NCI-H345 treated with DMSO at 0.1 percent for 48 hours (cell line): ENCODE results near the gene CEP85L.

Experiments used
- DNase-seq: peaks from one replicate; lab custom pipeline; 2025; ENCODE audit not compliant: unreplicated experiment; lab: John Stamatoyannopoulos, UW

Gene CEP85L

GRCh38 chr6:118625833-118626232 is 25.6 kb downstream of the CEP85L start:
- no peak for DNase-seq

- no peak for DNase-seq
Observed at GRCh38 chr6:118621799-118622470, 29.5 kb downstream of the CEP85L start.

DNA sequence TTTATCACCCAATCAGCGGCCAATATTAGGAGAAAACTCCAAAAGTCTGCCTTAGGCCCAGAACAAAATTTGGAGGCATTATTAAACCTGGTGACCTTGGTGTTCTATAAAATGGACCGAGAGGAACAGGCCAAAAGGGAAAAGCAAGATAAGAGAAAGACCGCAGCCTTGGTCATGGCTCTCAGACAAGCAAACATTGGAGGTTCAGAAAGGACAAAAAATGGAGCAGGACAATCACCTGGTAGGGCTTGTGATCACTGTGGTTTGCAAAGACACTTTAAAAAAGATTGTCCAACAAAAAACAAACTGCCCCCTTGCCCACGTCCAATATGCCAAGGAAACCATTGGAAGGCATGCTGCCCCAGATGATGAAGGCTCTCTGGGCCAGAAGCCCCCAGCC is 31.2 kb downstream of the CEP85L start:
- DNase-seq, result no peak

DNA sequence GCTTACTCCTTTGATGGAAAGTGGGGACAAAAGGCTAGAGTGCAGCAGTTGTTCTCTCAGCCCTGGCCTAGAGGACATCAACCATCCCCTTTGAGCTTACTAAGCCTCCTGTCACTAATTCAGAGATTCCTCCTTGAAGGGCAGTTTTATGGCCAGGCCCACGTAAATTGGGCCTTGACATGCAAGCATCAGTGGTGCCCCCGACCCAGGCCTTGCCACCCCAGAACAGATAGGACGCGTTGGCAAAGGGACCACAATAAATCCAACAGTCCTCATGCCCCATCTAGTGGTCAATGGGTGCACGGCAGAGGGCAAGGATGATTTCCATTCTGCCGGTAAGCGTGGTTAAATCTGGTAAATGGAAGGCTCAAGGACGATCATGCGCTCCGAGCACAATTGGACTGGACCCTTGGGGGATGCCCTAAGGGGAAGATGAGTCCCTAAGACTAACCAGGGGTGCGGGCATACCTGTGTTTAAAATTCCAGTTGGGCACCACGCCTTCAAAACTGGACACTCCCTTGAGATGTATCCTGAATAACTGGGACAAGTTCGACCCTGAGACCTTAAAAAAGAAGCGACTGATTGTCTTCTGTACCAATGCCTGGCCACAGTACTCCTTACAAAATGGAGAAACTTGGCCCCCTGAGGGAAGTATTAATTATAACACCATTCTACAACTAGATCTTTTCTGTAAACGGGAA is 32.6 kb downstream of the CEP85L start:
- DNase-seq, result no peak

- DNase-seq, result no peak
Observed at GRCh38 chr6:118617417-118617816, 34.0 kb downstream of the CEP85L start.

DNA sequence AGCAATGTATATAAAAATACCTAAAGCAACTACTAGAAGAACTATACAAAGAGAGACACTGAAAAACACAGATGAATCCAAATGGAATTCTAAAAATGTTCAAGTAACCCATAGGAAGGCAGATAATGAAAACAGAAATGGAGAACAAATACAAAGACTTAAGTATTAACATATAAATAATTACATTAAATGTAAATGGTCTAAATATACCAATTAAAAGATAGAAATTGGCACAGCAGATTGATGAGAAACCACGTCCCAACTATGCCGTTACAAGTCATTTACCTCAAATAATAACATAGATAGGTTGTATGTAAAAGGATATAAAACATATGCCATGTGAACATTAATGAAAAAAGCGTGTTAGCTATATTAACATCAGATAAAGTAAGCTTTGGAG is 40.1 kb downstream of the CEP85L start:
- DNase-seq, result no peak

DNA sequence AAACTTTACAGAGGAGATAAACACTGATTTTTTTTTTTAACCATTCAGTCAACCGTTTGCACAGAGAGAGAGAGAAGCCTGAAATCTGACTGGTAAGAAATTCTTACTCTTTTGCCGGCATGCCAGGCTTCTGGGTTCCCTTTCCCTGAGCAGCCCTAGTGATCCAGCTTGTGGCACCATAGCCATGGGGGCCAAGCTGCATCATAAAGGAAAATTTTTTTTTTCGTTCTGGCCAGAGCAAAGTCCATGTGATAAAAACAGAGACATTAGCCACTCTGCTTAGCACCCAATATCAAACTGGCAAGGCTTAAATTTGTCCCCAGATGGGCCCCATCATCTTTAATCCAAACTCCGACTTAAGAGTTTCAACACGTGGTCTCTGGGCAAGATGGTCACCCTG is 44.5 kb downstream of the CEP85L start:
- no peak for DNase-seq

- DNase-seq, result no peak
Observed at GRCh38 chr6:118606268-118606667, 45.1 kb downstream of the CEP85L start.

DNA sequence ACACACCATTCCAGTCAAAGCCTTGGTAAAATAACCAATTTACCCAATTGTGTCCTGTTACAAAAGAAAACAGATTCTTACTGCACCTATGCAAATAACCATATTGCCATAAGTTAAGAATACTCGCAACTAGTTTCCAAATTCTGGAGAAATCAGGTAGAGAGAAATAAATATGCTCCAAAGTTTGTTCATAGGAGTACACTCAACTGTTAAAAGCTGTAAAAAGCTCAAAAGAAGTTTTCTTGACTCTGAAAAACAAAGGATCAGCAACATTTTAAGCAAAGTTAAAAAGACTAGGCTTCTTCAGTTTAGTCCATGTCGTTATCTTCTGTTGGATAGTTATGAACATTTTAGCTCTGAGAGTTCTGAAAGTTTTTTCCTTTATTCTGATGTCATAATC is 48.0 kb downstream of the CEP85L start:
- no peak for DNase-seq

DNA sequence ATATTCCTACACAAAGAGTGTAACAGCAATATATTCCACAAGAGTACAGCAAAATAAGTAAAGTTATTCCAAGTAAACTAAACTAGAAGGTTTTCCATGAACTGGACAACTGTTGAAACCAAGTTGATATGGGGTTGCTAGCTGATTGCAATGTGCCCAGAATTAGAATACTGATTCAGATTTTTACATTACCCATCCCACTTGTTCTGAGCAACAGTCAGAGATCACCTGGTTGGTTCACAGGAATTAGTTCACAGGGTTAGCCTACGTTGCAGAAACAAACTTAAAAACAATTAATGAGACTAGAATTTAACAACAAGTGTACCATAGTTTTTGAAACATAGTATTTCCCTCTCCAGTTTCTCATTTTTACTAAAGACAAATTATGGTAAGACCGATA is 49.1 kb downstream of the CEP85L start:
- DNase-seq, result no peak

GRCh38 chr6:118598324-118598723 is 53.1 kb downstream of the CEP85L start:
- DNase-seq, result no peak

DNA sequence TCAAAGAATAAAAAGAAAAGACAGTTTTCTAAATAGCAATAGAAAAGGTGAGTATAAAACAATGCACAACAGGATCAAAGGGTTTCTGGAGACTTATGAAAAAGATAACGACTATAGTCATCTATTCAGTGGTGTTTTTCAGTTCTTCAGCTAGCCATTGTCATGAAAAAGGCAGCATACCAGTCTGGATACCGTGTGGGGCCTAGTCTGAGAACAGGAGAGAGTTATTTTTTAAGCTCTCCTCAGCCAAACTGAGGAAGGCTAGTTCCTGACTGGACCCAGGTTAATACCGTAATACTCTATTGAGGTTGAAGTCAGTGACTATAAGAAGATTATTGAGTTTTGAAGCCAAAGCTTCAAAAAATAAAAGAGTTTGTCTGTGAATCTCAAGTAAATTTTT is 53.8 kb downstream of the CEP85L start:
- no peak for DNase-seq

DNA sequence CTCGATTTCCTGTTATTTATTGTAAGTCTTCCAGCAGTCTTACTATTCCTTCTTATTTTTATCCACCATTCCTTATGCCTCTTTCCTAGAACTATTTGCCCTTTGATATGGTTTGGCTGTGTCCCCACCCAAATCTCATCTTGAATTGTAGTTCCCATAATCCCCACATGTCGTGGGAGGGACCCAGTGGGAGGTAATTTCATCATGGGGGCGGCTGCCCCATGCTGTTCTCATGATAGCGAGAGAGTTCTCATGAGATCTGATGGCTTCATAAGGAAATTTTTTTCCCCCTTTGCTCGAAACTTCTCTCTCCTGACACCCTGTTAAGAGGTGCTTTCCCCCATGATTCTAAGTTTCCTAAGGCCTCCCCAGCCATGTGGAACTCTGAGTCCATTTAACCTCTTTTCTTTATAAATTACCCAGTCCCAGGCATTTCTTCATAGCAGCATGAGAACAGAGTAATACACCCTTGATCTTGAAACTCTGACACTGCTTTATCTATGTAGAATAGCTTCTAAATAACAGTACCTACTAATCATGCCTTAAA is 54.5 kb downstream of the CEP85L start:
- no peak for DNase-seq

- DNase-seq, result no peak
Observed at GRCh38 chr6:118594877-118595276, 56.5 kb downstream of the CEP85L start.

GRCh38 chr6:118591897-118592296 is 59.5 kb downstream of the CEP85L start:
- no peak for DNase-seq

GRCh38 chr6:118589649-118590365 is 61.6 kb downstream of the CEP85L start:
- DNase-seq, result no peak

DNA sequence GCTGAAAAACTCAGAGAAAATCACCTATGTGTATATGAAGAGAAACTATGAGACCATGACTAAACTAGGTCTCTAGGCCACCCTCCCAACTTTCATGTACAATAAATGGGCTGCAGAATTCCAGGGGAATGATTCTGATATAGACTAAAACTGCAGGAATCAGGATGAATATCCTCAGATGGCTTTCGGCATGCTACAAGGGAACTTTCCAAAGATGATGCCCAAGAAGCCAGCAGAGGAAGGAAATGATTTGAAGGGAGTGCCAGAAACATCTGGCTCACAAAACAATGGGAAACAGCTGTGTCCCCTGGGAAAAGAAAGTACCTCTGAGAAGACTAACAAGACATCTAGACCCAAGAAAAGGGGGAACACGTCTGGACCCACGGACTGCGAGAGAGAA is 62.2 kb downstream of the CEP85L start:
- DNase-seq, result no peak

GRCh38 chr6:118588626-118589025 is 62.8 kb downstream of the CEP85L start:
- no peak for DNase-seq

DNA sequence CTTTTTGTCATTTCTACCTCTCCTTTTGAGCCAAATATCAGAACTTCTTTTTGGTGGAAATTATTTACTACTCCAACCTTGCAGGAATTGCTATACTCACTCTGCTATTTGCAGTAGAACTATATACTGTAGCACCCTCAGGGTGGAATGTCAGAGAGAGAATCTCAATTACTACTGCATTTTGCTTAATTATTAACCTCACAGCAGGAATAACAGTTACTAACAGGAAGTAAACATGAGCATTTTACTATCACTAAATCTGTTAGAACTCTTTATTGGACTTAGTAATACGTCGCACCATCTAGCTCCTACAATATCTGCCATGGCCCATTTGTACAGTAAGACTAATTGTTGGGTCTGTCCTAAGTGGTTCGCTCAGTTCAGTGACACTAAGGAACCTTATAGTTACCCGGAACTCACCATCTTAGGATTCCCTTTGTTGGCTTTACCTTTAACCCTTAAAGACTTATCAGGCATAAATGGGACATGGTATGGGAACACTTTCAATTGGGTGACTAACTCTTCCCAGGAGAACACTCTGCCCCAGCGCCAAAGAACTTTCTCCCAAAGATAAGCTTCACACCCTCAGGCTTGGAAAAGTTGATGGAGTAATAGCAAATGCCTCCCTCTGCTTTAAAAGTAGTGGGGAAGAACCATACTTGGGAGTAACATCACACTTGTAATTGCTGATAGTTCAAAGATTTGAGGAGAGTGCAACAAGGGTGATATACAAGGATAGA is 64.5 kb downstream of the CEP85L start:
- no peak for DNase-seq

GRCh38 chr6:118584911-118585310 is 66.5 kb downstream of the CEP85L start:
- DNase-seq, result no peak

- no peak for DNase-seq
Observed at GRCh38 chr6:118581489-118581959, 69.9 kb downstream of the CEP85L start.
